Breast epithelium (tissue), 4 donors: ENCODE measurements around the gene TFPI. TPM values are rescaled to one million over a fixed set of nuclear protein-coding genes. Genes with fewer than 3 reads are reported as not detected.
A peak's percentile ranks its signal among the peaks of the same experiment; 100 is the strongest.

ENCODE experiments used
- DNase-seq, 2 donors: peaks; one replicate each; pipeline ENCODE4 v3.0.0-alpha.2; 2019; ENCODE audit warnings: low spot score in 2 of 2
- H3K27ac ChIP-seq, 2 donors: fragments of 200-600 bp; sonication (generic) in 1 of 2; one replicate each; pipeline ENCODE4 v1.5.1; 2016 to 2019; ENCODE audit warnings: mild to moderate bottlenecking in 1 of 2
- H3K27me3 ChIP-seq, 2 donors: fragments of 200-600 bp; sonication (generic) in 1 of 2; one replicate each; pipeline versions ENCODE4 v1.5.1 to v1.6.0; 2017 to 2019; ENCODE audit warnings: control low read depth in 1 of 2, mild to moderate bottlenecking in 1 of 2
- H3K36me3 ChIP-seq: fragments of 200-600 bp; one replicate; pipeline ENCODE4 v1.5.1; 2019
- H3K4me1 ChIP-seq, 2 donors: fragments of 200-600 bp; sonication (generic); one replicate each; pipeline ENCODE4 v1.5.1; 2016 to 2019; ENCODE audit warnings: control low read depth in 1 of 2
- H3K4me3 ChIP-seq, 3 donors: fragments of 200-600 bp; sonication (generic); 1 replicate in 2 of 3; 2 replicates in 1 of 3; pipeline ENCODE4 v1.5.1; 2016 to 2019; ENCODE audit warnings: mild to moderate bottlenecking in 3 of 3, moderate library complexity in 2 of 3
- H3K9me3 ChIP-seq, 2 donors: fragments of 200-600 bp; sonication (generic) in 1 of 2; one replicate each; pipeline ENCODE4 v1.5.1; 2016 to 2019; ENCODE audit warnings: control low read depth in 1 of 2
- POLR2A ChIP-seq: fragments of 450-650 bp; IDR thresholded peaks from one replicate; pipeline ENCODE4 v1.6.1; 2016; ENCODE audit warnings: antibody characterized with exemption, mild to moderate bottlenecking, moderate library complexity
- POLR2AphosphoS5 ChIP-seq, 3 donors: sonication (generic); formaldehyde crosslinking; IDR thresholded peaks; one replicate each; pipeline ENCODE4 v1.6.1; 2017; ENCODE audit warnings: antibody characterized with exemption in 3 of 3
- intact Hi-C: fragments of 100-400 bp; cut with DNase I; formaldehyde crosslinking; loops from one replicate; pipeline ENCODE4 v1.15.1; 2023; ENCODE audit warnings: low total_unique reads
- total RNA-seq, 3 donors: library from RNA; depleted of rRNA; stranded (reverse); fragments of >200 nt; gene quantifications; one replicate each; pipeline ENCODE4 v1.1.0, GENCODE V29; 2016
- TF ChIP-seq, protein P1 (sequence below), 3 donors: fragments of 450-650 bp; IDR thresholded peaks; one replicate each; pipeline ENCODE4 v1.5.1; 2016 to 2017; ENCODE audit warnings: antibody characterized with exemption in 3 of 3, mild to moderate bottlenecking in 3 of 3, moderate library complexity in 3 of 3

The TFPI gene
- total RNA-seq, 3 donors from 2014 or later: 52.4 to 105 (median 90.1) TPM

DNA sequence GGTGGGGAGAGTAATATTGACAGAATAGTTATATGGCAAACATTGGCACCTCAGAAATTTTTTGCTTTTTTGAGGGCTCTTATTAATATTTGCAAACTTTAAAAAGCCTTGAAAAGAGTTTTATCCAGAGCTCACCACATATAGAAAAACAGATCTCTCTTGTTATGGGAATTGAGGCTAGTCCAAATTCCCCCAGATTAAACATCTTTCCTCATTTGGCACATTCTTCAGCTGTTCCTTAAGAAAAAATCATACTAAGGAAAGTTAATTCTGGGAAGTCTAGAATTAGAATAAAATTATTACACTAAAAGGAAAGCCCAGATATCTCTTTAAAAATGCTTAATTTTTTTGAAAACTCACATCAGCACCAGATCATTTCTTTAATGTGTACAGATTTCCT, 5.6 kb downstream of the TFPI start:
- intact Hi-C loops: no loop called here
- peak overlapping the region; percentile 20 to 63 for H3K27ac ChIP-seq

DNA sequence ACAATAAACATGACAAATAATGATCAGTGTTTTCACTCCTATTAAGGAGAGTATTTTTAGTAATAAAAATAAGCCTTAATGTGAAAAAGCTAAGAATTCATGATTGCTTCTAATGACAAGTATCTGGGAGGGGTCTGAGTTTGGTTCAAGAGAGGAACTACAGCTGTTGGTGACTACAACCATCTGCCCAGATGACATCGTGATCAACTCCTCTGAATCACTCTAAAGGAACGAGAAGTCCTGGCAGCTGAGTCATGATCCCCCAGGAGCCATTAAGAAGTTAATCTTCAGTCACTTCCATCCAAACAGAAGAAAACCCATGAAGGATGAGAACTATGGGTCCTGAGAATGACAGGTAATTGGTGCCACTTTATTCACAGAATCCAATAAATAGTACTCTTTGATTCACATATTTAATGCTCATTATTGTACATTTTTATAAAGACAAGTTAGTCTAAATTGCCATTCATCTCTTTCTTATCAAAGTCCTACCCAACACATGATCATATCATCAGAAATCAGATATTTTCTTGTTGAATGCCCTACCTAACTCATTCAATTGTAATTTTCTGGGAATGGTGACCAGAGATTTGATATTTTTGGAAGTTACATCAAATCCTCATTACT, 6.8 kb downstream of the TFPI start:
- no peaks in the 10 kb centered on the region for H3K9me3 ChIP-seq
- no peaks in the 10 kb centered on the region for H3K27me3 ChIP-seq
- no peak overlapping the region for H3K4me3 ChIP-seq
- H3K27ac ChIP-seq: peak overlapping the region; percentile 63
- TF ChIP-seq POLR2A (no peak), POLR2AphosphoS5 (IDR thresholded peaks at IDR 0.05) (peak in 1 of 3 donors; percentile 52)
- TF ChIP-seq, protein P1, sequence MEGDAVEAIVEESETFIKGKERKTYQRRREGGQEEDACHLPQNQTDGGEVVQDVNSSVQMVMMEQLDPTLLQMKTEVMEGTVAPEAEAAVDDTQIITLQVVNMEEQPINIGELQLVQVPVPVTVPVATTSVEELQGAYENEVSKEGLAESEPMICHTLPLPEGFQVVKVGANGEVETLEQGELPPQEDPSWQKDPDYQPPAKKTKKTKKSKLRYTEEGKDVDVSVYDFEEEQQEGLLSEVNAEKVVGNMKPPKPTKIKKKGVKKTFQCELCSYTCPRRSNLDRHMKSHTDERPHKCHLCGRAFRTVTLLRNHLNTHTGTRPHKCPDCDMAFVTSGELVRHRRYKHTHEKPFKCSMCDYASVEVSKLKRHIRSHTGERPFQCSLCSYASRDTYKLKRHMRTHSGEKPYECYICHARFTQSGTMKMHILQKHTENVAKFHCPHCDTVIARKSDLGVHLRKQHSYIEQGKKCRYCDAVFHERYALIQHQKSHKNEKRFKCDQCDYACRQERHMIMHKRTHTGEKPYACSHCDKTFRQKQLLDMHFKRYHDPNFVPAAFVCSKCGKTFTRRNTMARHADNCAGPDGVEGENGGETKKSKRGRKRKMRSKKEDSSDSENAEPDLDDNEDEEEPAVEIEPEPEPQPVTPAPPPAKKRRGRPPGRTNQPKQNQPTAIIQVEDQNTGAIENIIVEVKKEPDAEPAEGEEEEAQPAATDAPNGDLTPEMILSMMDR (IDR thresholded peaks at IDR 0.05): no peak
- no peaks in the 10 kb centered on the region for H3K36me3 ChIP-seq
- intact Hi-C loops: no loop called here
- no peak for DNase-seq
- no peaks in the 10 kb centered on the region for H3K4me1 ChIP-seq

More for the DNA sequence above, 5.6 kb downstream of the TFPI start:
- Histone ChIP-seq H3K4me3 (no peak overlapping the region), H3K4me1 (no peaks in the 10 kb centered on the region), H3K36me3 (no peaks in the 10 kb centered on the region), H3K27me3 (no peaks in the 10 kb centered on the region), H3K9me3 (no peaks in the 10 kb centered on the region)
- TF ChIP-seq, protein P1 (IDR thresholded peaks at IDR 0.05): no peak
- TF ChIP-seq POLR2AphosphoS5 (IDR thresholded peaks at IDR 0.05) (no peak), POLR2A (no peak)
- no peak for DNase-seq

DNA sequence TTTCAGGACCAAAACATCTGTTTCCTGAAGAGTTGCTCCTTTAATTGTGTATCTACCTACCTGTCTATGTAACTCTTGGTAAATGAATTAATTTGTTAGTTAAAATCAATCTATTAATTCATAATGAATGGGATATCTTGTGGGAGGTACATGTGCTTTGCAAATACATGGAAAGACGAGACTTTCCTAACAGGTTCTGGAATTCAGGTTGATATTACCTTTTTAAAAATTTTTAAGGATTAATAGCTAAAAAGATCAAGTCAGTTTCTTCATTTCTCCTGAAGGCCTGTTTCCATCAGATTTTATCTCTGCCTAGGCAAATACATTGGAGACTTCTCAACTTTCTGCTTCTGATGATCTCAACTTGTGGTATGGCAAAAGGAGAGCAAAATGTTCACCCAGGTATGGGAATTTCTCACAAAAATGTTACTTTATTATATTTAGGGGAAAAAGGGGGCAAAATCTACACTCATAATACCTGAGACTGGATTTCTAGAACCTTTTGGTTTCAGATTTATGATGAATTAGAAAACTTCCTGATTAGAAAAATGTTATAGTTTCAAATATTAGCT, 7.4 kb downstream of the TFPI start:
- DNase-seq: no peak
- H3K4me1 ChIP-seq: no peaks in the 10 kb centered on the region
- intact Hi-C loops: no loop called here
- no peaks in the 10 kb centered on the region for H3K9me3 ChIP-seq
- no peak overlapping the region for H3K4me3 ChIP-seq
- peak overlapping the region; percentile 63 for H3K27ac ChIP-seq
- no peaks in the 10 kb centered on the region for H3K36me3 ChIP-seq
- TF ChIP-seq, protein P1 (IDR thresholded peaks at IDR 0.05): no peak
- TF ChIP-seq POLR2A (no peak), POLR2AphosphoS5 (IDR thresholded peaks at IDR 0.05) (no peak)
- H3K27me3 ChIP-seq: no peaks in the 10 kb centered on the region

DNA sequence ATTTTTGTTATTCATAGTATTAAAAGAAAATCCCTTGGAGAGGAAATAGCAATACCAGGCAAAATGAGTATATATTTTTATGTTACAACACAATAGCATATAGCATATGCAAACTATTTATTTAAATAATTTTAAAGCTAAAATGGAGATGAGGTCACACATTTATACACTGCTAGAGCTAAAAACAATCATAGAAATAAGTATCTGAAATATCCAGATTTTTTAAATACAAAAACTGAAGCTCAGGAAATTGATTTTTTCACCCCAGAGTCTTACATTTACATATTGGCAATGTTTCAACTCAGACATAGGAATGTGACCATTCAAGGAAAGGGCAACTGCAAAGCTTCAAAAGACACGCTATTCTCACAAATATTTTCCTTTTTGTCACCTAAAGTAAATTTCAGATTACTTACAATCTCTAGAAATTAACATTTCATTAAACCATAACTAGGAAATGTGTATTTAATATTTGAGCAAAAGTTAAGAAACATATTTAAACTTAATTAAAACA, 8.9 kb downstream of the TFPI start:
- Histone ChIP-seq H3K9me3 (no peaks in the 10 kb centered on the region), H3K27me3 (no peaks in the 10 kb centered on the region), H3K4me3 (no peak overlapping the region), H3K36me3 (no peaks in the 10 kb centered on the region), H3K4me1 (no peaks in the 10 kb centered on the region), H3K27ac (no peak overlapping the region)
- no peak for DNase-seq
- TF ChIP-seq POLR2AphosphoS5 (IDR thresholded peaks at IDR 0.05) (no peak), POLR2A (no peak)
- intact Hi-C loops: no loop called here

DNA sequence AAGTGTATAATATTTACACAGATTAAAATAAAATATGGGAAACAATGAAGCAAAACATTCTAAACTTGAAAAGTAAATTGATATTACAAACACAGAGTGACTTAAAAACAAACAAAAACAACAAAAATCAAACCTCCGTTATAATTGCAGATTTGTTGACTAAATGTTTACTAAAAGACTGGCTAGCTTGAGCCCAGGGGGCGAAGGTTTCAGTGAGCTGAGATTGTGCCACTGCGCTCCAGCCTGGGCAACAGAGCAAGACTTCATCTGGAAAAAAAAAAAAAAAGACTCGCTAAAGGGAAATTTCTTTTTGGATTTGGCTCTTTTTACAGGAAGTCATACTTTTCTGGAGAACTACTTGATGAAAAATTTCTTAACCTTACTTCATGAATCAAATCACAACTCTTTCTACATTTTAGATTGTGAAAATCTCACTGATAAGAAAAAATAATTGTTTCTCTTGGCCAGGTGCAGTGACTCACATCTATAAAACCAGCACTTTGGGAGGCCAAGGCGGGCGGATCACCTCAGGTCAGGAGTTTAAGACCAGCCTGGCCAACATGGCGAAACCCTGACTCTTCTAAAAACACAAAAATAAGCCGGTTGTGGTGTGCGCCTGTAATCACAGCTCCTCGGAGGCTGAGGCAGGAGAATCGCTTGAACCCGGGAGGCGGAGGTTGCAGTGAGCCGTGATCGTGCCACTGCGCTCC, 9.7 kb downstream of the TFPI start:
- no peaks in the 10 kb centered on the region for H3K27me3 ChIP-seq
- no peak overlapping the region for H3K4me3 ChIP-seq
- no peak for TF ChIP-seq POLR2AphosphoS5 (IDR thresholded peaks at IDR 0.05)
- TF ChIP-seq, protein P1 (IDR thresholded peaks at IDR 0.05): no peak
- no peak for TF ChIP-seq POLR2A
- no peak overlapping the region for H3K27ac ChIP-seq
- no peaks in the 10 kb centered on the region for H3K4me1 ChIP-seq
- H3K36me3 ChIP-seq: no peaks in the 10 kb centered on the region
- intact Hi-C loops: no loop called here
- no peaks in the 10 kb centered on the region for H3K9me3 ChIP-seq
- no peak for DNase-seq
